ENCODE data around the gene ISX. TPM values are rescaled to one million over a fixed set of nuclear protein-coding genes. Genes with fewer than 3 reads are reported as not detected.

ISX gene
- total RNA-seq, 1 donor from 2014 or later = not detected

DNA sequence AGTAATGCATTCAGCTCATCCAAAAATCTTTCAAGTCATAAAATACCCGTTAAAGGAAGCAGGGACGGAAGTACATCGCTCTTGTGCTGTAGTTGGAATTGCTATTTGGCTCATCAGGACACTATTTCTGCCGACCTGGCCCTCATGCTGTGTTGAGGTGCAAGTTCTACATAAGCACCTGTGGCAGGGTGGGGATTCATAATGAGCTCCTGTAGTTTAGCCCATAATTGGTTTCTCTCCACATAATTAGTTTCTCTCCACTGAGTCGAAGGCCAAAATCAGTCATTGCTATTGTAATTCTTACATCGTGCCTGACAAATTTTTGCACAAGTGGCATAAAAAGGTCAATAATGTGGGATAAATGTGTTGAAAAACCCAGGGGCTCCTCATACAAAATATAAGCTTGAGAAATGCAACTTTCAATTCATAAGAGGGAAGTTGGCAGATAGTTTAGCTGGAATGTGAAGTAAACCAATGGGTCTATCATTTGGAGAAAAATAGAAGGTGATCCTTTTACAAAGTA lies 14.9 kb upstream of the ISX start:
- no peak for DNase-seq (ENCODE audit: extremely low spot score, unreplicated experiment)
- no peaks in the 10 kb centered on the region for H3K4me1 Mint-ChIP-seq (ENCODE audit: unreplicated experiment)
- H3K27ac Mint-ChIP-seq (ENCODE audit: unreplicated experiment) = no peak overlapping the region
- H3K9me3 Mint-ChIP-seq (ENCODE audit: unreplicated experiment) = peaks cover 20% of the 10 kb centered on the region
- no peaks in the 10 kb centered on the region for H3K36me3 Mint-ChIP-seq (ENCODE audit: unreplicated experiment)
- TF ChIP-seq, protein P1, sequence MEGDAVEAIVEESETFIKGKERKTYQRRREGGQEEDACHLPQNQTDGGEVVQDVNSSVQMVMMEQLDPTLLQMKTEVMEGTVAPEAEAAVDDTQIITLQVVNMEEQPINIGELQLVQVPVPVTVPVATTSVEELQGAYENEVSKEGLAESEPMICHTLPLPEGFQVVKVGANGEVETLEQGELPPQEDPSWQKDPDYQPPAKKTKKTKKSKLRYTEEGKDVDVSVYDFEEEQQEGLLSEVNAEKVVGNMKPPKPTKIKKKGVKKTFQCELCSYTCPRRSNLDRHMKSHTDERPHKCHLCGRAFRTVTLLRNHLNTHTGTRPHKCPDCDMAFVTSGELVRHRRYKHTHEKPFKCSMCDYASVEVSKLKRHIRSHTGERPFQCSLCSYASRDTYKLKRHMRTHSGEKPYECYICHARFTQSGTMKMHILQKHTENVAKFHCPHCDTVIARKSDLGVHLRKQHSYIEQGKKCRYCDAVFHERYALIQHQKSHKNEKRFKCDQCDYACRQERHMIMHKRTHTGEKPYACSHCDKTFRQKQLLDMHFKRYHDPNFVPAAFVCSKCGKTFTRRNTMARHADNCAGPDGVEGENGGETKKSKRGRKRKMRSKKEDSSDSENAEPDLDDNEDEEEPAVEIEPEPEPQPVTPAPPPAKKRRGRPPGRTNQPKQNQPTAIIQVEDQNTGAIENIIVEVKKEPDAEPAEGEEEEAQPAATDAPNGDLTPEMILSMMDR (IDR thresholded peaks at IDR 0.05) = no peak
- H3K27me3 Mint-ChIP-seq (ENCODE audit: unreplicated experiment) = peaks cover under 1% of the 10 kb centered on the region
- no peak overlapping the region for H3K4me3 Mint-ChIP-seq (ENCODE audit: unreplicated experiment)

GRCh38 chr22:35051791-35052190 lies 14.2 kb upstream of the ISX start:
- DNase-seq (ENCODE audit: extremely low spot score, unreplicated experiment) = no peak
- Mint-ChIP-seq H3K4me1 (ENCODE audit: unreplicated experiment) (no peaks in the 10 kb centered on the region), H3K4me3 (ENCODE audit: unreplicated experiment) (no peak overlapping the region), H3K27me3 (ENCODE audit: unreplicated experiment) (no peaks in the 10 kb centered on the region), H3K27ac (ENCODE audit: unreplicated experiment) (no peak overlapping the region), H3K9me3 (ENCODE audit: unreplicated experiment) (peaks cover 20% of the 10 kb centered on the region), H3K36me3 (ENCODE audit: unreplicated experiment) (no peaks in the 10 kb centered on the region)
- TF ChIP-seq, protein P1 (IDR thresholded peaks at IDR 0.05) = no peak

GRCh38 chr22:35053060-35053835 lies 12.7 kb upstream of the ISX start:
- H3K27ac Mint-ChIP-seq (ENCODE audit: unreplicated experiment) = no peak overlapping the region

GRCh38 chr22:35054064-35054463 lies 11.9 kb upstream of the ISX start:
- no peak for DNase-seq (ENCODE audit: extremely low spot score, unreplicated experiment)
- Mint-ChIP-seq H3K36me3 (ENCODE audit: unreplicated experiment) (no peaks in the 10 kb centered on the region), H3K4me1 (ENCODE audit: unreplicated experiment) (no peaks in the 10 kb centered on the region), H3K27me3 (ENCODE audit: unreplicated experiment) (no peaks in the 10 kb centered on the region), H3K9me3 (ENCODE audit: unreplicated experiment) (peaks cover 17% of the 10 kb centered on the region), H3K27ac (ENCODE audit: unreplicated experiment) (no peak overlapping the region), H3K4me3 (ENCODE audit: unreplicated experiment) (no peak overlapping the region)
- TF ChIP-seq, protein P1 (IDR thresholded peaks at IDR 0.05) = no peak

More at GRCh38 chr22:35053060-35053835, 12.7 kb upstream of the ISX start:
- Mint-ChIP-seq H3K4me1 (ENCODE audit: unreplicated experiment) (no peaks in the 10 kb centered on the region), H3K9me3 (ENCODE audit: unreplicated experiment) (peaks cover 20% of the 10 kb centered on the region), H3K4me3 (ENCODE audit: unreplicated experiment) (no peak overlapping the region), H3K36me3 (ENCODE audit: unreplicated experiment) (no peaks in the 10 kb centered on the region), H3K27me3 (ENCODE audit: unreplicated experiment) (no peaks in the 10 kb centered on the region)
- TF ChIP-seq, protein P1 (IDR thresholded peaks at IDR 0.05) = no peak
- DNase-seq (ENCODE audit: extremely low spot score, unreplicated experiment) = no peak

DNA sequence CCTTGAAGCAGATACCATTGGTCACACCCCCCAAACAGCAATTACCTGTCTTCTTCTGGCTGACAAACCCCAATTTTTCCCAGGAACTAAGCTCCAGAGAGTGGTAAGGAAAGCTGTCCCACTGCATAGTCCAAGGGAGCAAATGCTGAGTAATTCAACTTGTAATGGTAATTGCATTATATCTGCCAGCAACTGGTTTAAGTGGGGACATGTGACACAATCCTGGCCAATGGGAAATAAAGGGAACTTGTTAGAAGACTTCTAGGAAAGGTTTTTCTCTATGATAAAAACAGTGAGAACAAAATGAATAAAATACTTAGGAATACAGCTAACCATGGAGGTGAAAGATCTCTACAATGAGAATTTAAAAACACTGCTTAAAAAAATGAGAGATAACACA lies 9.5 kb upstream of the ISX start:
- TF ChIP-seq, protein P1 (IDR thresholded peaks at IDR 0.05) = no peak
- DNase-seq (ENCODE audit: extremely low spot score, unreplicated experiment) = no peak
- no peaks in the 10 kb centered on the region for H3K27me3 Mint-ChIP-seq (ENCODE audit: unreplicated experiment)
- H3K27ac Mint-ChIP-seq (ENCODE audit: unreplicated experiment) = no peak overlapping the region
- no peaks in the 10 kb centered on the region for H3K4me1 Mint-ChIP-seq (ENCODE audit: unreplicated experiment)
- no peak overlapping the region for H3K4me3 Mint-ChIP-seq (ENCODE audit: unreplicated experiment)
- H3K9me3 Mint-ChIP-seq (ENCODE audit: unreplicated experiment) = peaks cover 11% of the 10 kb centered on the region
- no peaks in the 10 kb centered on the region for H3K36me3 Mint-ChIP-seq (ENCODE audit: unreplicated experiment)
